Vagina (tissue), 2 donors: ENCODE data around the gene DCST1. TPM values are rescaled to one million over a fixed set of nuclear protein-coding genes. Genes with fewer than 3 reads are reported as not detected.

Experiments
- DNase-seq, 2 donors: peaks; one replicate each; pipeline ENCODE4 v3.0.0-alpha.2; 2017; ENCODE audit errors: extremely low spot score in 2 of 2
- H3K27ac ChIP-seq: fragments of 200-600 bp; sonication (generic); one replicate; pipeline ENCODE4 v1.5.1; 2019
- H3K27me3 ChIP-seq: fragments of 200-600 bp; sonication (generic); one replicate; pipeline ENCODE4 v1.5.1; 2019
- H3K36me3 ChIP-seq, 2 donors: fragments of 200-600 bp; sonication (generic); one replicate each; pipeline ENCODE4 v1.5.1; 2017 to 2019
- H3K4me1 ChIP-seq: fragments of 200-600 bp; sonication (generic); one replicate; pipeline ENCODE4 v1.5.1; 2019
- H3K4me3 ChIP-seq, 2 donors: fragments of 200-600 bp; sonication (generic); 1 replicate in 1 of 2; 2 replicates in 1 of 2; pipeline ENCODE4 v1.5.1; 2016 to 2019
- H3K9me3 ChIP-seq: fragments of 200-600 bp; sonication (generic); one replicate; pipeline ENCODE4 v1.5.1; 2019
- CTCF ChIP-seq, 3 experiments: fragments of 450-650 bp in 2 of 3; fragments of 200-600 bp in 1 of 3; sonication (generic) in 1 of 3; IDR thresholded peaks; one replicate each; pipeline ENCODE4 v1.5.1; 2017 to 2019; ENCODE audit warnings: antibody characterized with exemption in 3 of 3, mild to moderate bottlenecking in 2 of 3, moderate library complexity in 2 of 3
- POLR2A ChIP-seq, 2 donors: fragments of 450-650 bp; IDR thresholded peaks; one replicate each; pipeline ENCODE4 v1.6.1; 2017; ENCODE audit warnings: antibody characterized with exemption in 2 of 2, mild to moderate bottlenecking in 2 of 2, moderate library complexity in 2 of 2
- POLR2AphosphoS5 ChIP-seq, 2 donors: sonication (generic); formaldehyde crosslinking; IDR thresholded peaks; one replicate each; pipeline ENCODE4 v1.9.0; 2017; ENCODE audit warnings: antibody characterized with exemption in 2 of 2, mild to moderate bottlenecking in 2 of 2, low read depth in 1 of 2; ENCODE audit not compliant: insufficient read depth in 1 of 2
- intact Hi-C: fragments of 100-400 bp; cut with DNase I; formaldehyde crosslinking; loops from one replicate; pipeline ENCODE4 v1.15.1; 2023
- total RNA-seq: library from RNA; depleted of rRNA; stranded (reverse); fragments of >200 nt; gene quantifications from one replicate; pipeline ENCODE4 v1.2.3, GENCODE V29; 2016

Gene DCST1
- total RNA-seq, 1 donor from 2014 or later, result not detected

GRCh38 chr1:155032886-155033285 lies 738 bp upstream of the DCST1 start:
- no peak overlapping the region for H3K27ac ChIP-seq

GRCh38 chr1:155034318-155035208 lies 939 bp downstream of the DCST1 start:
- H3K4me3 ChIP-seq, result no peak overlapping the region
- no peak overlapping the region for H3K27ac ChIP-seq
- peaks cover 29% of the 10 kb centered on the region for H3K4me1 ChIP-seq
- H3K36me3 ChIP-seq, result no peaks in the 10 kb centered on the region
- no peaks in the 10 kb centered on the region for H3K27me3 ChIP-seq
- intact Hi-C loops, result no loop called here
- no peak for DNase-seq
- TF ChIP-seq POLR2A (IDR thresholded peaks at IDR 0.05) (no peak), CTCF (IDR thresholded peaks at IDR 0.05) (no peak), POLR2AphosphoS5 (IDR thresholded peaks at IDR 0.05; ENCODE audit: insufficient read depth in 1 of 2, low read depth in 1 of 2) (no peak)
- H3K9me3 ChIP-seq, result no peaks in the 10 kb centered on the region

More at GRCh38 chr1:155032886-155033285, 738 bp upstream of the DCST1 start:
- TF ChIP-seq POLR2AphosphoS5 (IDR thresholded peaks at IDR 0.05; ENCODE audit: insufficient read depth in 1 of 2, low read depth in 1 of 2), result no peak
- intact Hi-C loops, result no loop called here
- Histone ChIP-seq H3K9me3 (no peaks in the 10 kb centered on the region), H3K27me3 (no peaks in the 10 kb centered on the region), H3K36me3 (no peaks in the 10 kb centered on the region), H3K4me3 (no peak overlapping the region), H3K4me1 (peaks cover 20% of the 10 kb centered on the region)
- no peak for DNase-seq

- Histone ChIP-seq H3K4me3 (no peak overlapping the region), H3K27me3 (no peaks in the 10 kb centered on the region), H3K36me3 (no peaks in the 10 kb centered on the region), H3K4me1 (peaks cover 30% of the 10 kb centered on the region), H3K9me3 (no peaks in the 10 kb centered on the region), H3K27ac (no peak overlapping the region)
- TF ChIP-seq CTCF (IDR thresholded peaks at IDR 0.05), result no peak
- TF ChIP-seq POLR2A (IDR thresholded peaks at IDR 0.05), result no peak
- no peak for TF ChIP-seq POLR2AphosphoS5 (IDR thresholded peaks at IDR 0.05; ENCODE audit: insufficient read depth in 1 of 2, low read depth in 1 of 2)
- no peak for DNase-seq
- intact Hi-C loops, result no loop called here
Measured at GRCh38 chr1:155035936-155036335, 2.3 kb downstream of the DCST1 start.

GRCh38 chr1:155037043-155037442 lies 3.4 kb downstream of the DCST1 start:
- Histone ChIP-seq H3K4me1 (peaks cover 30% of the 10 kb centered on the region), H3K36me3 (no peaks in the 10 kb centered on the region), H3K4me3 (no peak overlapping the region), H3K27me3 (no peaks in the 10 kb centered on the region), H3K27ac (peak overlapping the region; percentile 76), H3K9me3 (no peaks in the 10 kb centered on the region)
- intact Hi-C loops, result no loop called here
- TF ChIP-seq POLR2AphosphoS5 (IDR thresholded peaks at IDR 0.05; ENCODE audit: insufficient read depth in 1 of 2, low read depth in 1 of 2) (no peak), POLR2A (IDR thresholded peaks at IDR 0.05) (no peak), CTCF (IDR thresholded peaks at IDR 0.05) (no peak)
- no peak for DNase-seq

GRCh38 chr1:155037851-155038441 lies 4.3 kb downstream of the DCST1 start:
- Histone ChIP-seq H3K9me3 (no peaks in the 10 kb centered on the region), H3K27ac (peak overlapping the region; percentile 76), H3K36me3 (no peaks in the 10 kb centered on the region), H3K27me3 (no peaks in the 10 kb centered on the region), H3K4me3 (no peak overlapping the region), H3K4me1 (peaks cover 30% of the 10 kb centered on the region)
- DNase-seq, result no peak
- TF ChIP-seq CTCF (IDR thresholded peaks at IDR 0.05) (no peak), POLR2AphosphoS5 (IDR thresholded peaks at IDR 0.05; ENCODE audit: insufficient read depth in 1 of 2, low read depth in 1 of 2) (peak in 1 of 2 donors; percentile 25)
- intact Hi-C loops, result no loop called here
